HEK293 (cell line): ENCODE results near the gene CEACAM1.

Source experiments
- CTCF ChIA-PET: fragments of 350-600 bp; formaldehyde crosslinking; extraction: SDS; loops from one replicate; lab custom pipeline; 2021; ENCODE audit warnings: antibody characterized with exemption; lab: Yijun Ruan, JAX
- POLR2A ChIA-PET: fragments of 300-600 bp; formaldehyde crosslinking; extraction: SDS; loops from one replicate; lab custom pipeline; 2020; ENCODE audit warnings: antibody characterized with exemption, inconsistent platforms; lab: Yijun Ruan, JAX
- H3K27ac ChIP-seq: fragments of 200-500 bp; sonication (Bioruptor generic); 2 replicates; pipeline ENCODE4 v1.5.1; 2014; ENCODE audit warnings: low read depth, low read length, control low read depth, inconsistent platforms; ENCODE audit errors: extremely low read depth
- H3K36me3 ChIP-seq, 2 experiments: fragments of 200-500 bp in 1 of 2; sonication (Bioruptor generic) in 1 of 2; 1 replicate in 1 of 2; 2 replicates in 1 of 2; pipeline ENCODE4 v1.5.1; 2014 to 2017; ENCODE audit warnings: inconsistent platforms in 2 of 2, low read length in 2 of 2; ENCODE audit not compliant: control insufficient read depth in 2 of 2, insufficient read depth in 1 of 2
- H3K4me1 ChIP-seq: fragments of 200-500 bp; sonication (Bioruptor generic); 2 replicates; pipeline ENCODE4 v1.5.1; 2014; ENCODE audit warnings: mild to moderate bottlenecking, low read length, inconsistent platforms; ENCODE audit not compliant: control insufficient read depth, insufficient read depth
- H3K4me3 ChIP-seq: 2 replicates; pipeline ENCODE4 v1.5.1; 2011; ENCODE audit warnings: low read depth, mild to moderate bottlenecking, control low read depth, low read length, moderate library complexity
- H3K9me3 ChIP-seq: fragments of 200-500 bp; sonication (Bioruptor generic); 2 replicates; pipeline ENCODE4 v1.5.1; 2014; ENCODE audit warnings: low read depth, low read length, inconsistent platforms; ENCODE audit not compliant: control insufficient read depth, insufficient read depth
- ATF2 ChIP-seq: fragments of 450-650 bp; formaldehyde crosslinking; IDR thresholded peaks from 2 replicates; pipeline ENCODE4 v1.5.1; 2016; ENCODE audit warnings: missing biosample characterization, missing genetic modification characterization, low read depth
- CTCF ChIP-seq: fragments of 450-650 bp; formaldehyde crosslinking; IDR thresholded peaks from 2 replicates; pipeline ENCODE4 v1.5.1; 2016; ENCODE audit warnings: missing biosample characterization, missing genetic modification characterization
- FEZF1 ChIP-seq: fragments of 450-650 bp; formaldehyde crosslinking; IDR thresholded peaks from 2 replicates; pipeline ENCODE4 v1.5.1; 2016; ENCODE audit warnings: missing biosample characterization, missing genetic modification characterization
- GLIS2 ChIP-seq: fragments of 450-650 bp; formaldehyde crosslinking; IDR thresholded peaks from 2 replicates; pipeline ENCODE4 v1.5.1; 2016; ENCODE audit warnings: missing biosample characterization, missing genetic modification characterization
- KLF1 ChIP-seq: fragments of 450-650 bp; formaldehyde crosslinking; IDR thresholded peaks from 2 replicates; pipeline ENCODE4 v1.5.1; 2016; ENCODE audit warnings: missing biosample characterization, missing genetic modification characterization
- KLF9 ChIP-seq: fragments of 450-650 bp; formaldehyde crosslinking; IDR thresholded peaks from 2 replicates; pipeline ENCODE4 v1.5.1; 2016; ENCODE audit warnings: missing biosample characterization, missing genetic modification characterization, low read depth
- OVOL3 ChIP-seq: fragments of 450-650 bp; formaldehyde crosslinking; IDR thresholded peaks from 2 replicates; pipeline ENCODE4 v1.5.1; 2016; ENCODE audit warnings: missing biosample characterization, missing genetic modification characterization
- SP7 ChIP-seq: fragments of 450-650 bp; formaldehyde crosslinking; IDR thresholded peaks from 2 replicates; pipeline ENCODE4 v1.5.1; 2016; ENCODE audit warnings: missing biosample characterization, missing genetic modification characterization
- ZBTB17 ChIP-seq: fragments of 450-650 bp; formaldehyde crosslinking; IDR thresholded peaks from 2 replicates; pipeline ENCODE4 v1.5.1; 2016; ENCODE audit warnings: missing biosample characterization, missing genetic modification characterization
- ZBTB20 ChIP-seq: fragments of 450-650 bp; formaldehyde crosslinking; IDR thresholded peaks from 2 replicates; pipeline ENCODE4 v1.5.1; 2016; ENCODE audit warnings: missing biosample characterization, missing genetic modification characterization
- ZNF132 ChIP-seq: fragments of 450-650 bp; formaldehyde crosslinking; IDR thresholded peaks from 2 replicates; pipeline ENCODE4 v1.5.1; 2017; ENCODE audit warnings: missing biosample characterization, missing genetic modification characterization, borderline replicate concordance
- ZNF2 ChIP-seq: fragments of 450-650 bp; formaldehyde crosslinking; IDR thresholded peaks from 2 replicates; pipeline ENCODE4 v1.5.1; 2016; ENCODE audit warnings: missing biosample characterization, missing genetic modification characterization
- ZNF239 ChIP-seq: fragments of 450-650 bp; formaldehyde crosslinking; IDR thresholded peaks from 2 replicates; pipeline ENCODE4 v1.5.1; 2016; ENCODE audit warnings: missing biosample characterization, missing genetic modification characterization
- ZNF266 ChIP-seq: fragments of 450-650 bp; formaldehyde crosslinking; IDR thresholded peaks from 2 replicates; pipeline ENCODE4 v1.5.1; 2016; ENCODE audit warnings: missing biosample characterization, missing genetic modification characterization, low read depth
- ZNF433 ChIP-seq: fragments of 450-650 bp; formaldehyde crosslinking; IDR thresholded peaks from 2 replicates; pipeline ENCODE4 v1.5.1; 2016; ENCODE audit warnings: missing biosample characterization, missing genetic modification characterization, low read depth
- ZNF510 ChIP-seq: fragments of 450-650 bp; formaldehyde crosslinking; IDR thresholded peaks from 2 replicates; pipeline ENCODE4 v1.5.1; 2018; ENCODE audit warnings: mild to moderate bottlenecking, missing genetic modification characterization, missing biosample characterization; ENCODE audit not compliant: insufficient replicate concordance
- ZNF521 ChIP-seq: fragments of 450-650 bp; formaldehyde crosslinking; IDR thresholded peaks from 2 replicates; pipeline ENCODE4 v1.5.1; 2017; ENCODE audit warnings: missing biosample characterization, mild to moderate bottlenecking, missing genetic modification characterization
- ZNF555 ChIP-seq: fragments of 450-650 bp; formaldehyde crosslinking; conservative IDR thresholded peaks from 2 replicates; pipeline ENCODE4 v1.5.1; 2017; ENCODE audit warnings: missing biosample characterization, mild to moderate bottlenecking, missing genetic modification characterization, inconsistent platforms
- ZNF571 ChIP-seq: fragments of 450-650 bp; formaldehyde crosslinking; IDR thresholded peaks from 2 replicates; pipeline ENCODE4 v1.5.0; 2017; ENCODE audit warnings: missing biosample characterization, missing genetic modification characterization
- ZNF654 ChIP-seq: fragments of 450-650 bp; formaldehyde crosslinking; IDR thresholded peaks from 2 replicates; pipeline ENCODE4 v1.5.1; 2016; ENCODE audit warnings: low read depth, missing biosample characterization, missing genetic modification characterization
- ZNF660 ChIP-seq: fragments of 450-650 bp; IDR thresholded peaks from 2 replicates; pipeline ENCODE4 v1.5.1; 2018; ENCODE audit warnings: missing biosample characterization, mild to moderate bottlenecking, missing genetic modification characterization
- TF ChIP-seq, protein P1 (sequence below): fragments of 450-650 bp; formaldehyde crosslinking; IDR thresholded peaks from 2 replicates; pipeline ENCODE4 v1.5.1; 2017; ENCODE audit warnings: missing biosample characterization, mild to moderate bottlenecking, missing genetic modification characterization, moderate library complexity

CEACAM1 gene

GRCh38 chr19:42563352-42564210 lies 35.3 kb upstream of the CEACAM1 start:
- CTCF ChIA-PET: interaction anchor here (0.6 to 7.3 kb wide), 30 partner anchors 9 to 661 kb away, joined by 3 to 80 read pairs (median 5); partner anchors contain the start of genes CEACAM8 and CXCL17
- POLR2A ChIA-PET: no interaction called here

GRCh38 chr19:42561512-42561911 lies 33.2 kb upstream of the CEACAM1 start:
- H3K36me3 ChIP-seq: no peaks in the 10 kb centered on the region
- no peaks in the 10 kb centered on the region for H3K4me1 ChIP-seq
- H3K27ac ChIP-seq: no peak overlapping the region
- H3K9me3 ChIP-seq: no peaks in the 10 kb centered on the region
- no peak overlapping the region for H3K4me3 ChIP-seq
- POLR2A ChIA-PET: no interaction called here
- TF ChIP-seq ATF2 (no peak), KLF9 (no peak), ZNF571 (tag by site-specific recombination) (no peak), GLIS2 (tag by site-specific recombination) (no peak), ZNF510 (tag by site-specific recombination) (no peak)
- TF ChIP-seq, protein P1, sequence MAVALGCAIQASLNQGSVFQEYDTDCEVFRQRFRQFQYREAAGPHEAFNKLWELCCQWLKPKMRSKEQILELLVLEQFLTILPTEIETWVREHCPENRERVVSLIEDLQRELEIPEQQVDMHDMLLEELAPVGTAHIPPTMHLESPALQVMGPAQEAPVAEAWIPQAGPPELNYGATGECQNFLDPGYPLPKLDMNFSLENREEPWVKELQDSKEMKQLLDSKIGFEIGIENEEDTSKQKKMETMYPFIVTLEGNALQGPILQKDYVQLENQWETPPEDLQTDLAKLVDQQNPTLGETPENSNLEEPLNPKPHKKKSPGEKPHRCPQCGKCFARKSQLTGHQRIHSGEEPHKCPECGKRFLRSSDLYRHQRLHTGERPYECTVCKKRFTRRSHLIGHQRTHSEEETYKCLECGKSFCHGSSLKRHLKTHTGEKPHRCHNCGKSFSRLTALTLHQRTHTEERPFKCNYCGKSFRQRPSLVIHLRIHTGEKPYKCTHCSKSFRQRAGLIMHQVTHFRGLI (tag by site-specific recombination): no peak
- CTCF ChIA-PET: interaction anchor here (0.6 to 7.3 kb wide), 6 partner anchors 11 to 123 kb away, joined by 3 to 80 read pairs (median 16); partner anchors contain the start of gene CEACAM8

More at GRCh38 chr19:42563352-42564210, 35.3 kb upstream of the CEACAM1 start:
- H3K36me3 ChIP-seq: no peaks in the 10 kb centered on the region
- no peak for TF ChIP-seq ZNF239
- peak; percentile 41; the same call in 1 of the 2 replicates for TF ChIP-seq ZNF654 (tag by site-specific recombination)
- no peak for TF ChIP-seq ZNF521 (tag by site-specific recombination)
- TF ChIP-seq KLF1: no peak
- TF ChIP-seq ZNF266 (tag by site-specific recombination): no peak
- peak; percentile 84 for TF ChIP-seq ZBTB17 (tag by site-specific recombination)
- TF ChIP-seq ZNF555 (tag by site-specific recombination): no peak
- TF ChIP-seq ZNF433 (tag by site-specific recombination): no peak
- TF ChIP-seq ZNF132 (tag by site-specific recombination): no peak
- no peak for TF ChIP-seq FEZF1 (tag by site-specific recombination)
- TF ChIP-seq ZNF2: no peak
- peak; percentile 87 for TF ChIP-seq ZBTB20
- TF ChIP-seq OVOL3: no peak
- peak; percentile 70; the same call in 1 of the 2 replicates for TF ChIP-seq ZNF660 (tag by site-specific recombination)
- TF ChIP-seq ZNF510 (tag by site-specific recombination): no peak
- TF ChIP-seq SP7: no peak
- peak; percentile 69; the same call in 1 of the 2 replicates for TF ChIP-seq CTCF (tag by site-specific recombination)
- no peak overlapping the region for H3K4me3 ChIP-seq
- H3K27ac ChIP-seq: no peak overlapping the region
- H3K4me1 ChIP-seq: no peaks in the 10 kb centered on the region
- H3K9me3 ChIP-seq: no peaks in the 10 kb centered on the region
